Ureter (tissue), 1 donor: ENCODE measurements around the gene SNAPC2. TPM values are rescaled to one million over a fixed set of nuclear protein-coding genes. Genes with fewer than 3 reads are reported as not detected.
A peak's percentile ranks its signal among the peaks of the same experiment; 100 is the strongest.

Source experiments
- DNase-seq: peaks from one replicate; pipeline ENCODE4 v3.0.0-alpha.2; 2020; ENCODE audit warnings: low spot score
- total RNA-seq: library from RNA; stranded (reverse); gene quantifications from one replicate; pipeline ENCODE4 v1.2.4, GENCODE V29; 2023
- donor health status: DM: yes; HTN: yes; CAD: no.

SNAPC2 gene
- total RNA-seq: 21.0 TPM

GRCh38 chr19:7919610-7920518 is at the start of gene SNAPC2:
TSS of gene SNAPC2 (plus strand) at chr19:7920338. CDS start at chr19:7920367, 29 bp downstream.
- peak; percentile 97 for DNase-seq

- peak; percentile 81 for DNase-seq
Measured at GRCh38 chr19:7870571-7871436, 49.3 kb upstream of the SNAPC2 start.

DNA sequence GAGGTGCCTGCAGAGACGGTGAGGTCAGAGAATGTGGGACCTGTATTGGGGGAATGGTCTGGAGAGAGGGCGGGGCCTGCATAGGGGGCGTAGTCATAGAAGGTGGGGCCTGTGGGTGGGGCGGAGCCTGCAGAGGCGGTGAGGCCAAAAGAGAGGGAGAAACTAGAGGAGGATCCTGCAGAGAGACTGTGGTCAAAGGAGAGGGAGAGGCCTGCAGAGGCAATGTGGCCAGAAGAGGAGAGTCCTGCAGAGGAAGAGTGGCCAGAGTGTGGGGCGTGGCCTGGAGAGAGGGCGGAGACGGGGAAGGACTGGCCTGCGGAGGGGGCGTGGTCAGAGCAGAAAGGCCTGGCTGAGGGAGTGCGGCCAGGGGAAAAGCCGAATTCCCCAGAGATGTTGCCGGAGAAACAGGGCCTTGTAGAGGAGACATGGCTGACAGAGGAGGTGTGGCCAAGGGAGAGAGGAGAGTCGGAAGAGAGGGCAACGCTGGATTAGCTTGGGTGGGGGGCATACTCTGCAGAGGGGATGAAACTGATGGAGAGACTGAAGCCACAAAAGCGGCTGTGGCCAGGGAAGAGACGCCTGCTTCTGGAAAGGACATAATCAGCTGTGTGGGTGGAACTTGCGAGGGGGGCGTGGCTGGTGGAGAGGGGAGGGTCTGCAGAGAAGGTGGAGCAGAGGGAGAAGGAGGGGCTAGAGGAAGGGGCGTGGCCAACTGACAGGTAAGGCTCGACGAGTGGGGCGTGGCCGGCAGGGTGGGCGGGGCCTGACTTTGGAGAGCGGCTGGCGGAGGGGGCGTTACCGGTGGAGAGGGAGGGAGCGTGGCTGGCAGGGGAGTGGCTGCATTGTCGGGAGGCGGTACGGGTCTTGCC is 48.5 kb upstream of the SNAPC2 start:
- peak; percentile 95 for DNase-seq

DNA sequence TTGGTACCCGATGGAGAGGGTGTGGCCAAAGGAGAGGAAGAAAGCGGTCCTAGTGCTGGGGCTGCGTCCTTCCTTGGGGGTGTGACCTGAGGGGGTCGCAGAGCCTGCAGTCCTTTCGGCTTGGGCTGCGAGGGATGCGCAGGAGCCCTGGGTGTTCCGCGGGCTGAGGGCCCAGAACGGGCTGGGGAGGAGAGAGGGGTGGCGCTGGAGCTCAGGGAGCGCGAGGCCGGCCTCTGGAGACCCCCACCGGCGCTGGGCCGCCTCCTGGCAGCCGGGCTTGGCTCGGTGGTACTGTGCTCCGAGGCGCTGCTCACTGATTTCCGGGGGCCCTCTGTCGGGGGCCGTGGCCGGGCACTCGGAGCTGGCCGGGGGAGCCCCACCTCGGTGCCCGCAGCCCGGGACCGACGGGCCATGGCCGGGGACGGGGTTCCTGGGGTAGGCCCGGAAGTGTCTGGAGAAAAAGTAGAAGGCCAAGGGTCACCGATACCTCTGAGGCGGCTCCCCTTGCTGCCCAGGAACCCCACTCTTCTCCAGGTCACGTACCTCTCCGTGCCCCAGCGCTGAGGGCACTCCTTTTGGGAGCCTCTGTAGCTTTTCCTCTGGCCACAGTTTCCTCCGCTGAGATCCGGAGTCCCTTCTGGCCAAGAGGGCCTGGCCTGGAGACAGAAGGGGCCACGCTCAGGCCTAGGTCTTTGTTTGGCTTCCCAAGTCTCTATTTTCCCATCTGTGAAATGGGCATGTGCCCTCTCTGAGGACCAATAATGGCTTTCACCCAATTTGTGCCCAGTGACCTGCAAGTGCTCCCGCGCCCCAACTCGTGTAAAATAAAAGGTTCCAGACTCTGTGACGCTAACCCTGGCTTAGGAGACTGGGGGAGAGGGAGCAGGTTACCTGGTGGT is 47.6 kb upstream of the SNAPC2 start:
- DNase-seq: peak; percentile 42

- no peak for DNase-seq
Measured at GRCh38 chr19:7873304-7874075, 46.6 kb upstream of the SNAPC2 start.

DNA sequence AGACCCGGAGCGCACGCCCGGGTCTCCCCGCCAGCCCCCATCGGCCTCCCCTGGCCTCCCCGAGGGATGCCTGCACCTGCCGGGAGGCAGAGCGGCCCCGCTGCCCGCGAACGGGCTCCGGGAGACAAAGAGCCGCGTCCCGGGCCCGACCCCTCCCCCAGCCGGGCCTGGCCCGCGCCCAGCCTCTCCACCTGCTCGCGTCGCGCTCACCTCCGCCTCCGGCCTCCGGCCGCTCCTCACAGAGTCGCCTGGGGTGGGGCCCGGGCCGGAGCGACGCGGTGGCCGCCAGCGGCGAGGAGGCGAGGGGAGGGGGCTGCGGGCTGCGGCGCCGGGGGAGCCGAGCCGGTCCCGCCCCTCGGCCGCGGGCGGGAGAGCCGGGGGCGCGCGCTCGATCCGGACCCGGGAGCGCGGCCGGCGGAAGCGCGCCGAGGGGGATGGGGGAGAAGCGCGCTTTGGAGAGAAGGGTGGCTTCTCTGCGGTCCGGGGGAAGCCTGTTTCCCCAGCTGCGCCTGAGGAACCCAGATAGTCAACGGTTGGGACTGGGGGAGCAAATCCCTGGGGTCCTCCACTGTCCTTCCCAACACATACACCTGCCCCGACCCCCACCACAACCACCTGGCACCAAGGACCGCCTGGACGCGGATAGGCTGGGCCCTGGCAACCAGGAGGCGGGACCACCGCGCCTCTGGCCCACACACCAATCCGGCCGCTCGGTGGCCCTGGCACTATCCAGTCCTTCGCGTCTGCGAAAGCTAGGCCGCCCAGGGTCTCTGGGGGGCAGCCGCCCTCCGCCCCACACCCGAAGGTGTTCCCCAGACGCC is 45.9 kb upstream of the SNAPC2 start, which contains the start of gene PRR36:
Gene PRR36 (minus strand): TSS at position 315 of the 821 bp plus-strand sequence. CDS start 701 bp downstream, outside the sequence.
- no peak for DNase-seq

GRCh38 chr19:7874897-7875273 is 45.3 kb upstream of the SNAPC2 start:
- DNase-seq: no peak

DNA sequence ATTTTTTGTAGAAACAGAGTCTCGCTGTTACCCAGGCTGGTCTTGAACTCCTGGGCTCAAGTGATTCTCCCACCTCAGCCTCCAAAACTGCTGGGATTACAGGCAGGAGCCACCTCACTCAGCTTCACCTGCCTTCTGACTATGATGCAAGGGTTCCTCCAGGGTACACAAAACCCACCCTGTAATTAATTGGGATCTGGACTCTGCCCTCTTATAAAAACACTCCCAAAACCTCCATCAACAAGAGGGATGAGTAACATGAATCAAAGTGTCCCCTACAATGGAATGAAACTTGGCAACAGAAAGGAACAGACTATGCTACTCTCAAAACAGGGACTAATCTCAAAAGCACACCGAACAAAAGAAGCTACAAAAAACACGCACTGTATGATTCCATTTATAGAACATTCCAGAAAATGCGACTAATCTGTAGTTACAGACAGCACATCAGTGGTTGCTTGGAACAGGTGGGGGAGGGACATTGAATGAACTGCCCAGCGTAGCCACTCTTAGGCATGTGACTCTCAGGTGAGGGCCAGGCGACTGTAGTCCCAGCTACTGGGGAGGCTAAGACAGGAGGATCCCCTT is 42.8 kb upstream of the SNAPC2 start:
- DNase-seq: no peak

GRCh38 chr19:7879111-7879807 is 40.9 kb upstream of the SNAPC2 start:
- no peak for DNase-seq

- DNase-seq: no peak
Measured at GRCh38 chr19:7879836-7880235, 40.3 kb upstream of the SNAPC2 start.

GRCh38 chr19:7881910-7882309 is 38.2 kb upstream of the SNAPC2 start:
- no peak for DNase-seq

DNA sequence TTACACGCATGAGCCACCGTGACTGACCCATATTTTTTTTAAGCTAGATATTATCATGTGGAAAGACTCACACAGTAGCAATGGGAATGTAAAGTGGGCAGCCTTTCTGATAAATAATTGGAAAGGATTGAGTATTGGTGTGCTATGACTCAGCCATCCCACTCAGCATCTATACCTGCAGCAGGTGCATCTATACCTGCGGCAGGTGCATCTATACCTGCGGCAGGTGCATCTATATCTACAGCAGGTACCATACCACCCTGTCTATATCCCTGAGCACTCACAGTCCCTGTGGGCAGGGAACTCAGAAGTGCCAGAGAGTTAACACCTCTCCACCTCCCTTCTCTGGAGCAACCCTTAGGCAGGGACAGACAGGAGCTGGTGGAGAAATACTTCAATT is 37.0 kb upstream of the SNAPC2 start:
- no peak for DNase-seq

DNA sequence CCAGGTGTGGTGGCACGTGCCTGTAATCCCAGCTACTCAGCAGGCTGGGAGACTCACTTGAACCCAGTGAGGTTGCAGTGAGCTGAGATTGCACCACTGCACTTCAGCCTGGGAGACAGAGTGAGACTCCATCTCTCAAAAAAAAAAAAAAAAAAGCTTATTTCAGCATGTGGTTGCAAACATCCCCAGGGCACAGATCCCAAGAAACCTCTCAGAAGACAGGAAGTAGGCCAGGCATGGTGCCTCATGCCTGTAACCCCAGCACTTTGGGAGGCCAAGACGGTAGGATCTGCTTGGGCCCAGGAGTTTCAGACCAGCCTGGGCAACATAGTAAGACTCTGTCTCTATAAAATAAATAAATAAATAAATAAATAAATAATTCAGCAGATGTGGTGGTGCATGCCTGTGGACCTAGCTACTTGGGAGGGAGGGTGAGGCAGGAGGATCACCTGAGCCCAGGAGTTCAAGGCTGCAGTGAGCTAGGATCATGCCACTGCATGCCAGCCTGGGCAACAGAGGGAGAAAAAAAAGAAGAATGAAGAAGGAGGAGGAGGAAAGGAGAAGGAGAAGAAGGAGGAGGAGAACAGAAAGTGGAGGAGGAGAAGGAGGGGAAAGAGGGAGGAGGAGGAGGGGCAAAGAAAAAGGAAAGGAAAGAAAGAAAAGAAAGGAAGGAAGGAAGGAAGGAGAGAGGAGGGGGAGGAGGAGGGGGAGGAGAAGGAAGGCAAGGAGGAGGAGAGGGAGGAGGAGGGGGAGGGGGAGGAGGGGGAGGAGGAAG is 36.2 kb upstream of the SNAPC2 start:
- no peak for DNase-seq

DNA sequence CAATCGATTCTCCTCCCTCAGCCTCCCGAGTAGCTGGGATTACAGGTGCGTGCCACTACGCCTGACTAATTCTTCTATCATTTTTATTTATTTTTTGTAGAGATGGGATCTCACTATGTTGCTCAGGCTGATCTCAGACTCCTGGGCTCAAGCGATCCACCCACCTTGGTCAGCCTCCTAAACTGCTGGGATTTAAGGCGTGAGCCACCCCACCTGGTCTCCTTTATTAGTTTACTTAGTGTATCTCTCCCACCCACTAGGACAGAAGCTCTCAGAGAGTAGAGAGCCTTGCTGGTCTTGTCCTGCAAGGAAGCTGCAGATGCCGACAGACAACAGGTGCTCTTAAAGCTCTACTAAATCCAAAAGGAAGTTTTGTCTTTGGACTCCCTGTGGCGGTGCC is 34.3 kb upstream of the SNAPC2 start:
- DNase-seq: no peak

GRCh38 chr19:7887408-7888144 is 32.6 kb upstream of the SNAPC2 start:
- no peak for DNase-seq

- no peak for DNase-seq
Measured at GRCh38 chr19:7888145-7888825, 31.9 kb upstream of the SNAPC2 start, which contains the start of gene LRRC8E. TSS of gene LRRC8E (plus strand) at chr19:7888510. CDS start at chr19:7895604, 7,094 bp downstream.
